CD4-positive, alpha-beta T cell treated with Interleukin-17A for 4 hours (primary cell): ENCODE data around the gene CCDC33.
"Not testable (repeated sequence)": the region's sequence is repeated elsewhere in the genome, so short reads cannot be mapped to it uniquely, and the experiment has no call there.

Experiments
- DNase-seq: peaks from one replicate; pipeline ENCODE4 v3.0.0-alpha.2; 2020; ENCODE audit warnings: mixed read lengths

The CCDC33 gene

GRCh38 chr15:74337607-74338211 lies 101.6 kb downstream of the CCDC33 start:
- no peak for DNase-seq

GRCh38 chr15:74338676-74339075 lies 102.5 kb downstream of the CCDC33 start:
- no peak for DNase-seq

- no peak for DNase-seq
Observed at GRCh38 chr15:74339371-74339770, 103.2 kb downstream of the CCDC33 start.

DNA sequence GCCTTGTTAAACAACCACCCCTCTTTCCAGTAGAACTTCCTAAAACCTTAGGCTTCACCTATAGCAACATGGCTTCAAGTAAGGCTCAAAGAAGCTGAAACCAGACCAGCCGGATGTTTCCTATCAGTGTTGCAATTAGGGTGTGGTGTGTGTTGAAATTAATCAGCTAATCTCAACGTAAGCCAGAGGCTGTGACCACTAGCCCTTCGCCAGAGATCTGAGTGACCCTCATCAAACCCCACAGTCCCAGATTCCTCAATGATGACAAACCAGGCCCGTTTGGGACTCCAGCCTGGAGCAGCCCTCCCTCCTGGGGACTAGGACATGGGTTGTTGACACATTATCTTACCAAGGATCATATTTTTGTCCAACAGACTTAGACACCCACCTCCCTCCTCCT lies 104.0 kb downstream of the CCDC33 start:
- no peak for DNase-seq

DNA sequence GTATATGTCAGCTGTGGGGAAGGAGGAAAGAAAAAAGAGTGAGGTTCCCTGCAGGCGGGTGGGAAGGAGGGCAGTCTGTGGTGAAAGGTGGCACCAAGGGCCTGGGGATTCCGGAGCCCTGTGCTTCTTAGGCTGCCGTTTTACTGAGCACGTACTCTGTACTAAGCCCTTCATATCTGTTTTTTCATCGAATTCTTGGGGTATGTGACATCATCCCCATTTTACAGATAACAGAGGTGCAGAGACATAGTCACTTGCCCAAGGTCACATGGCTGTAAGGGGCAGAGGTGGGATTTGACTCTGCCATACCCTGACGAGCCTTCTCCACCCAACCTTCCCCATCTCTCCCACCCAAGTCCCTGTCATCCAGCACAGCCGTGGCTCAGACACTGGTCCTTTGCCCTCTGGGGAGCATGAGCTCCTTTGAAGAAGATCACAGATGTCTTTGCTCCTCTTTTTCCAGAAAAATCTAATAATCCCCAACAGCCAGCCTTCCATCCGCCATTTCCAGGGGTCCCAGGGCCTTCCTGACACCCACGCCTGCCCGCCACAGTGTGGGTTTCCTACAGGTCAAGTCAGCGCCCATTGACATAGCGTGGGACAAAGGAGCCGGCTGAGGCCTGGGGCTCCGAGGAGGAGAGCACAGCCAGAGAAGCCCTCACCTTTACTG lies 107.1 kb downstream of the CCDC33 start:
- DNase-seq, result no peak

DNA sequence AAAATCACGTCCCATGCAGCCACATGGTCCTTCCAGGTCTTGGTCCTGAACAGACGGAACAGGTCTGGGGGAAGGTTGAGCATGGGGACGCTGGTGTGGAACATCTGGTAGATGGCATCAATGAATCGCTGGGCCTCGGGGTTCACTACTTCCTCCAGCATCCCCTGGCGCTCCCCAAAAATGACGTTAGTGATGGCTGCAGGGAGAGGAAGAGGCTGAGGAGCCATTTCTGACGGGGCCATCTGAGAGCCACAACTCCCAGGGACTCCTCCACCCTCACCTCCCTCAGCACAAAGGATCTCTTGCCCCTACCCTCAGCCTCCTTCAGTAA lies 107.6 kb downstream of the CCDC33 start:
- no peak for DNase-seq

GRCh38 chr15:74345051-74345450 lies 108.9 kb downstream of the CCDC33 start:
- DNase-seq, result no peak

- DNase-seq, result no peak
Observed at GRCh38 chr15:74347757-74348250, 111.7 kb downstream of the CCDC33 start.

- DNase-seq, result no peak
Observed at GRCh38 chr15:74349241-74349778, 113.2 kb downstream of the CCDC33 start.

DNA sequence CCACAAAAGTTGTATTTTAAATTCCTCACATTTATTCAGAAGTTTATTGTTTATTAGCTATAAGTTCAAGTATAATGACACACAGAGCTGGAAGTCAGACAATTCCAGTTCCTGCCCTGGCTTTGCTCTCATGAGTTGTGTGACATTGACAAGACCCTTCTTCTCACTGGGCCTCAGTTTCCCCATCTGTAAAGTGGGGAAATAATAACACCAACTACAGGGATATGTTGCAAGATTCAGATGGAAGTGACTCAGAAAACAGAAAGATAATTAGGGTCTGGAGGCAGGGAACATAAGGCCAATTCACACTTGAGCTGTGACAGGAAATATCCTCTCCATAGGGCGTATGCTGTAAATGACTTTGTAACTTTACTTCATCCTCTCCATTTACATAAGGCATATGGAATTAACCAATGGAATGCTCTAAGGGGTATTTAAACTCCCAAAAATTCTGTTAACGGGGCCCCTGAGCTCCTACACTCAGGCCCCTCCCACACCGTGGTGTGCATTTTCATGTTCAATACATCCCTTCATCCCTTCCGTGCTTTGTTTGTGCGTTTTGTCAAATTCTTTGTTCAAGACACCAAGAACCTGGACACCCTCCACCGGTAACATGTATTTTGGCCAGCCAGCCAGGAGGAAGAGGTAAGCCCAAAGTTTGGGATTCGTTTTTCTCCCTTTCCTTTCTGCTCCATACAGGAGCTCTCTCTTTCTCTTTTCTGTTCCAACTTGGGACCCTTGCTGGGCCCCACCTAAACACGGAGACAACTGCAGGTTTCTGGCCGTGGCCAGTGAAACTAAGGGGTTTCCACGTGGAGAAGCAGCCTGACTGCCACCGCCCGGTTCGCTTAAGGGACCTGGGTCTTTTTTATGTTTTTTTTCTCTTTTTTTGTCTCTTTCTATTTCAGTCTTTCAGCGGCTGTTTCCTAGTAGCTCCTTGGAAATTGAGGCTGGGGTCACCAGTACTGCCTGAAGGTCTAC lies 114.5 kb downstream of the CCDC33 start:
- DNase-seq, result no peak

DNA sequence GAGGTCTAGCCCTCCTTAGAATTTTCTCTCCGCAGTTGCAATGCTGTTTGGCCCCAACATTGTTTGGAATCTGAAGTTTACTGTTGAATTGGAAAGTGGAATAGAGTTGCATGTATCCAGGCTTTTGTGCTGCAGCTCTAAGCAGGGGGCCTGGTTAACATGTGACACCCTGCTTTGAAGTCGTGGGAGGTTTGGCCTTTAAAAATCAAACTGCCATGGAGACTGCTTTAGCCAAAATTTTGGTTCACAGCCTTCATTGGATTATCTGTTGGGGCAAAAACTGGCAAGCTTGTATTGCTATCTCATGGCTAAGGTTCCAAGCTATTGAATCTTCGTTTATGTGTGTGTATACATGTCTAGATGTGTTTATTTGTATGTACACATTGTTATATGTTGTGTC lies 115.5 kb downstream of the CCDC33 start:
- no peak for DNase-seq

DNA sequence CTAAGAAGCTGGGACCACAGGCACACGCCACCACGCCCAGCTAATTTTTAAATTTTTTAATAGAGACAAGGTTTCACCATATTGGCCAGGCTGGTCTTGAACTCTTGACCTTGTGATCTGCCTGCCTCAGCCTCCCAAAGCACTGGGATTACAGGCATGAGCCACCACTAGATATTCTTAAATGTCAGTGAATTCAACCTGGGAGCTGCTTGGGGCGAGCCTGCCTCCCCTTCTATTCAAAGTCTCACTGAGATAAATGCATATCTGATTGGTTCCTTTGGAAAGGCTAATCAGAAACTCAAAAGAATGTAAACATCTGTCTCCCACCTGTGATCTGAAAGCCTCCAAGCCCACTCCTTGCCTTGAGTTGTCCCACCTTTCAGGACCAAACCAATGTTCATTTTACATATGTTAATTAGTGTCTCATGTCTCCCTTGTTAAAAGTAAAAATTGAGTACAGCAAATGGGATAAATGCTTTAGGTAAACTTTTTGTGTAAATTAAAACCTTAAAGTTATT lies 116.3 kb downstream of the CCDC33 start:
- DNase-seq, result no peak

DNA sequence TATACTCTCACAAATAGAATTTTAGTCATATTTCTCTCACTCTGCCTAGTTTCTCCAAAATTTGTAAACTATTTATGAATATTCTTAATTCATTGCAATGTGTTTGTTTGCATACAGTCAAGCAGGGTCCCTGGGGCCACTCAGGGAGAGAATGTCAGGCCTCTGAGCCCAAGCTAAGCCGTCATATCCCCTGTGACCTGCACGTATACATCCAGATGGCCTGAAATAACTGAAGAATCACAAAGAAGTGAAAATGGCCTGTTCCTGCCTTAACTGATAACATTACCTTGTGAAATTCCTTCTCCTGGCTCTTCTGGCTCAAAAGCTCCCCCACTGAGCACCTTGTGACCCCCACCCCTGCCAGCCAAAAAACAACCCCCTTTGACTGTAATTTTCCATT lies 117.9 kb downstream of the CCDC33 start:
- not testable (repeated sequence) for DNase-seq

GRCh38 chr15:74356050-74356449 lies 119.9 kb downstream of the CCDC33 start:
- not testable (repeated sequence) for DNase-seq

GRCh38 chr15:74357514-74357913 lies 121.4 kb downstream of the CCDC33 start:
- not testable (repeated sequence) for DNase-seq

DNA sequence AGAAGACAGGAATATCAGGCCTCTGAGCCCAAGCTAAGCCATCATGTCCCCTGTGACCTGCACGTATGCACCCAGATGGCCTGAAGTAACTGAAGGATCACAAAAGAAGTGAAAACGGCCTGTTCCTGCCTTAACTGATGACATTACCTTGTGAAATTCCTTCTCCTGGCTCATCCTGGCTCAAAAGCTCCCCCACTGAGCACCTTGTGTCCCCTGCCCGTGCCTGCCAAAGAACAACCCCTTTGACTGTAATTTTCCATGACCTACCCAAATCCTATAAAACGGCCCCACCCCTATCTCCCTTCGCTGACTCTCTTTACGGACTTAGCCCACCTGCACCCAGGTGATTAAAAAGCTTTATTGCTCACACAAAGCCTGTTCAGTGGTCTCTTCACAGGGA lies 123.2 kb downstream of the CCDC33 start:
- not testable (repeated sequence) for DNase-seq

DNA sequence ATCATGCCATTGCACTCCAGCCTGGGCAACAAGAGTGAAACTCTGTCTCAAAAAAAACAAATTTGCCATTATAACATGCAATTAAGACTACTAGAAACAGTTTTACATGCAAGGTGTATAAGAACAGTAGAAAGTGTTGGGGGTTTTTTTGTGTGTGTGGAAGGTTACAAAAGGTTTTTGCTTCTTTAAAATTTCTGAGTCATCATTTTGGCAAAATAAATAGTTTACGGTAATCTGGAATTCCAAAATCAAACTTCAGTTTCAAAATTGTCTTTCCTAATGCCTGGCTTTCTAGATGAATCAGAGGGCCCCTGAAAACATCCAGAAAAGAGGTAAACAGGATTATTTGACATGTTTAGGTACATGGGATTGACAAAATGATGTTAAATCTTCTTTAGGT lies 124.7 kb downstream of the CCDC33 start:
- not testable (repeated sequence) for DNase-seq

GRCh38 chr15:74362482-74362881 lies 126.4 kb downstream of the CCDC33 start:
- DNase-seq, result no peak

GRCh38 chr15:74364936-74365597 lies 128.9 kb downstream of the CCDC33 start:
- DNase-seq, result no peak

DNA sequence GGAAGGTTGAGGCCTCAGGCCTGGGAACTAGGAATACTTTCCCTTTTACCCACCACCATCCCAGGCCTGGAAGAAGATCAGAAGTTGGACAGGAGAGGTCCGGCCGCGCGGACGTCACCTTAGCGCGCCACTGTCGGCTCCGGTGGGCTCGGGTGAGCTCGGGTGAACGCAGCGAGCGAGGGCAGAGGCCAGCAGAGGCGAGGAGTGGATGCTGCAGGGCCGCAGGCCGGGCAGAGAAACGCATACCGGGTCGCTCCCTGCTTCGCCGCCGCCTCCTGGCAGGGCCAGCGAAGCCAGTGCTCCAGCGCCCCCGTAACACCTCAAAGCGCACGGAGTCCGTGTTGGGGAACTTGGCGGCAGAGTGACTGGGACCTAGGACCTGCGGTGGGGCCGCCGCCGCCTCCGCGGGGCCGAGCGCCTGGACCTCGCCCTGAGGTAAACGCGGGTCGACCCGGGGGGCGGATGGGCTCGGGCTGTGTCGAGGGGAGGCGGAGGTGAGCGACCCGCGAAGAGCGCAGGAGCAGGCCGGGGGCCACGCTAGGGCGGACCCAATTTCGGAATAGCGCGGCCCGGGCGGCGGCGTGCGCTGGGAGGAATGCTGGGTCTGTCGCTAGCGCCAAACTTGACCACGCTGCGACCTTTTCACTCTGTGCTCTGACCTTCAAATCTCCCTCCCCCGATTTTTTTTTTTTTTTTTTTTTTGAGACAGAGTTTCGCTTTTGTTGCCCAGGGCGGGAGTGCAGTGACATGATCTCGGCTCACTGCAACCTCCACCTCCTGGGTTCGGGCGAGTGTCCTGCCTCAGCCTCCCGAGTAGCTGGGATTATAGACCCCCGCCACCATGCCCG lies 129.7 kb downstream of the CCDC33 start:
- peak; percentile 21 for DNase-seq

- DNase-seq, result no peak
Observed at GRCh38 chr15:74367296-74367854, 131.2 kb downstream of the CCDC33 start, which contains the start of gene CYP11A1. Gene CYP11A1, minus strand, starts transcription at chr15:74367646. Its CDS starts 61 bp downstream, at chr15:74367585.
